GM10266 (cell line): ENCODE data around the gene ENOX2.

Source experiments
- DNase-seq: peaks from one replicate; pipeline ENCODE4 v3.0.0; 2012; ENCODE audit errors: extremely low spot score
- TF ChIP-seq, protein P1 (sequence below): IDR thresholded peaks from 2 replicates; pipeline ENCODE4 v1.5.1; 2012; ENCODE audit warnings: mild to moderate bottlenecking, low read depth; ENCODE audit not compliant: control insufficient read depth, insufficient read depth; ENCODE audit errors: missing control alignments

Gene ENOX2

DNA sequence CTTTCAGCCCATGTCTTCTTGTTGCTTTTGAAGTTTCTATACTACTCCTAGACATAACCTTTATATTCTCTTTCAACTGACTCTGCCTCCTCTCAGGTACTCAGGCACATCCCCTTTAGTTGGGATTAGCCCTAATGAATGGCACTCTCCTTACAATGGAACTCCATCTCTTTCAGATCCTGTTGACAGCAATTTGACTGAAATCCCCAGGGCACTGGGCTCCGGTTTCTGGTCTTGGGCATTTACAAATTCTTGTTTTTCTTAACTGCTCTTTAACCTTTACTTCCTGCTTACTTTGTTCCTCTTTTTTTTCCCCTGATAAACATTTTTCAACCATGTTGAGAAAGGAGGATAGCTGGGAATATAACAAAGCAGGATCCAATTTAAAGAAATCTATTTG lies 68.9 kb downstream of the ENOX2 start:
- no peak for DNase-seq
- TF ChIP-seq, protein P1, sequence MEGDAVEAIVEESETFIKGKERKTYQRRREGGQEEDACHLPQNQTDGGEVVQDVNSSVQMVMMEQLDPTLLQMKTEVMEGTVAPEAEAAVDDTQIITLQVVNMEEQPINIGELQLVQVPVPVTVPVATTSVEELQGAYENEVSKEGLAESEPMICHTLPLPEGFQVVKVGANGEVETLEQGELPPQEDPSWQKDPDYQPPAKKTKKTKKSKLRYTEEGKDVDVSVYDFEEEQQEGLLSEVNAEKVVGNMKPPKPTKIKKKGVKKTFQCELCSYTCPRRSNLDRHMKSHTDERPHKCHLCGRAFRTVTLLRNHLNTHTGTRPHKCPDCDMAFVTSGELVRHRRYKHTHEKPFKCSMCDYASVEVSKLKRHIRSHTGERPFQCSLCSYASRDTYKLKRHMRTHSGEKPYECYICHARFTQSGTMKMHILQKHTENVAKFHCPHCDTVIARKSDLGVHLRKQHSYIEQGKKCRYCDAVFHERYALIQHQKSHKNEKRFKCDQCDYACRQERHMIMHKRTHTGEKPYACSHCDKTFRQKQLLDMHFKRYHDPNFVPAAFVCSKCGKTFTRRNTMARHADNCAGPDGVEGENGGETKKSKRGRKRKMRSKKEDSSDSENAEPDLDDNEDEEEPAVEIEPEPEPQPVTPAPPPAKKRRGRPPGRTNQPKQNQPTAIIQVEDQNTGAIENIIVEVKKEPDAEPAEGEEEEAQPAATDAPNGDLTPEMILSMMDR, result no peak

DNA sequence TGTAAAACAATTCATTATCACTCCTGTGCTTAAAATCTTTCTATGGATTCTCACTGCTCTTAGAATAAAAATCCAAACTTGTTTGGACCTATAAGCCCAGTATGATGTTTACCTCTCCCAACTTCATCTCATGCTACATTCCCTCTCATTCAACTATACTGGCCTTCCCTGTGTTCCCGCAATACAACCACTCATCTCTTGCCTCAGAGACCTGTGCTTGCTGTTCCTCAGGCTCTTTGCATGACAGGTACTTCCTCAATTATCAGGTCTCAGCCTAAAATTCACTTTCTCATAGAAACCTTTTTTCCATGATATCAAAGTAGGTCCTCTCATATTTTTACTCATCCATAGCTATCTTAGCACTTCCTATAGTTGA lies 71.7 kb downstream of the ENOX2 start:
- TF ChIP-seq, protein P1, result no peak
- no peak for DNase-seq

DNA sequence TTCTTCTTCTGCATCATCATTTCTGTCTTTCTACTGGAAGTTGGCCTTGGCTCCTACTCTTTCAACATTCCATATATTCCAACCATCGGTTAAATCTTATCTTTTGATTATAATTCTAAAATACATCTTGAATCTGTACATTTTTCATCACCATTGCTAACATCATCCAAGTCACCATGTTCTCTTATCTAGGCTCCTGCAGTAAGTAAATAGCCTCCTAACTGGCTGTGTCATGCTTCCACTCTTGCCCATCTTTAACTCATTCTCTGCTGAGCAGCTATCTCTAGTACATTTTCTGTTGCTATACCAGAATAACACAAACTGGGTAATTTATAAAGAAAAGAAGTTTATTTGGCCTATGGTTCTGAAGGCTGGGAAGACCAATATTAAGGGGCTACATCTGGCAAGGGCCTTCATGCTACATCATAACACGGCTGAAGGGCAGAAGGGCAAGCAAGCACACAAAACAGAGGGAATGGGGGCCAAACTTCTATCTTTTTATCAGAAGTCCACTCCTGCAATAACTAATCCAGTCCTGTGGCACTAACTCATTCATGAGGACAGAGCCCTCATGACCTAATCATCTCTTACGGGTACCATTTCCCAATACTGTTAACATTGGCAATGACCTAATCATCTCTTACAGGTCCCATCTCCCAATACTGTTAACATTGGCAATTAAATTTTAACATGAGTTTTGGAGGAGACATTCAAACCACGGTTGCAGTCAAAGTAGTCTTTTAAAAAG lies 72.2 kb downstream of the ENOX2 start:
- no peak for DNase-seq
- TF ChIP-seq, protein P1, result no peak

DNA sequence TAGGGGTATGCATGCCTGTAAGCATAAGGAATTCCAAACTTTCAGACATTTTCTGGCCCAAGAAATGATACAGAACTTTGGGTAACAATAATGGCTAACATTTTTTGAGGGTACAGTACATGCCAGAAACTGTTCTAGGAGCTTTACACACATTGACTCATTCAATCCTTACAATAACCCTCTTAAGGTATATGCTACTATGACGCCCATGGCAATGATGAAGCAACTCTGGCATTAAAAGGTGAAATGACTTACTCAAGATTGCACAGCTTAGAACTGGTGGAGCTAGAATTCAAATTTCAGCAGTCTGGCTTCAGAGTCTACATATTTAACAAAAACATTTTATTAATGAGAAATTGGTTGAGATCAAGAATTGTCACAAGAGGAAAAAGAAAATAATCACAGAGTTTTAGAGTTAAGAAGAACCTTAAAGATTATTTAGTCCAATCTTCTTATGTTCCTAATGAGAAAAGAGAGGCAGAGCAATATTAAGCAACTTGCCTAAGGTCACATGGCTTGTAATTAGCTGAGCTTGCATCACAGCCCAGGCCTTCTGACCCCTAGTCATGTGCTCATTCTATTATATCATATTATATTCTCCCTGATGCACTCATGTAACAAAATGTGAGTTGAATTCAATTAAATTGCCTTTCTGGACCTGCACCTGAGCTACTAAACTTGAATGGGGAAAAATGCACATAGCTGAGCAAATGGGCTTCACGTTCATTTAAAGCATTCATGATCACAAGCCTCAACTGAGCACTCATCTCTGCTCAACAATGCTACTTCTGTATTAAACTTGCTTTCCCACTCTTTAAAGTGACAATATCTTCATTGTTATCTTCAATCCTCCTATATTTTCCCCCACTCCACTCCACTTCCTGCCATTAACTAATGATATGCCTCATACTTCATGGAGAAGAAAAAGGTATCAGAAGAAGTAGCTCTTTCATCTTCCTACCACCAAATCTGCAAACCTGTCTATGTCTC lies 73.2 kb downstream of the ENOX2 start:
- DNase-seq, result no peak
- TF ChIP-seq, protein P1, result no peak

DNA sequence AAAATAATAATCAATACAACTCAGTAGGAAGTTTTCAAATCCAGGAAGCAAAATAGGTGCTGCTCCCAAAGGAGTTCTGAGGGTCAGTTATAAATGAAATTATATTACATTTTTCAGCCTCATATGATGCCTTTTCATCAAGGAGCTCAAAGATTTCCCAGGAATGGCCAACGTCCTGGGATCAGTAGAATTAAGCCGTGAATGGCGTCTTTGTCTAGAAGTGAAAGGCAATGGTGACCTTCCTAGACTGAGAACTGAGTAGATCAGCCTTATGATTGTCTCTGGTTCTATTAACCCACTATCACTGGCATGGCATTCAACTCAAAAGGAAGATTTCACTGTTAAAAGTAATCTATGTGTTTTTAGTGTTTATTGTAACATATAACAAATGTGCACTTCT lies 74.4 kb downstream of the ENOX2 start:
- DNase-seq, result no peak
- TF ChIP-seq, protein P1, result no peak

DNA sequence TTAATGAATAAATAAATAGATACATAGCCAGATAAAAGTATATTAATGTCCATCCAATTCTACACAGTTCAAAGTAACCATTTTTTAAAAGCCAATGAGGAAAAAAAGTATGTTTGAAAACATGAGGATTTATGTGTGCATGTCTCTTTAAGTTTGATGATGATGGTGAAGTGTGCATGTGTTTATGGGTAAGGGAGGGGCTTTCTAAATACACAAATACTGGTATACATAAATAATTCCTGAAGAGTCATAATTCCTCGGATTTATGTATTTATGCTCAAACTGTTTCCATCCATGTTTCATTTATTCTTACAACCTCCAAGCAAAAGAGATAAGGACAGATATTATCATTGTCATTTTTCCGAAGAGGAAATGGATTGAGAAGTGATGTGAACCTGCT lies 75.4 kb downstream of the ENOX2 start:
- no peak for DNase-seq

DNA sequence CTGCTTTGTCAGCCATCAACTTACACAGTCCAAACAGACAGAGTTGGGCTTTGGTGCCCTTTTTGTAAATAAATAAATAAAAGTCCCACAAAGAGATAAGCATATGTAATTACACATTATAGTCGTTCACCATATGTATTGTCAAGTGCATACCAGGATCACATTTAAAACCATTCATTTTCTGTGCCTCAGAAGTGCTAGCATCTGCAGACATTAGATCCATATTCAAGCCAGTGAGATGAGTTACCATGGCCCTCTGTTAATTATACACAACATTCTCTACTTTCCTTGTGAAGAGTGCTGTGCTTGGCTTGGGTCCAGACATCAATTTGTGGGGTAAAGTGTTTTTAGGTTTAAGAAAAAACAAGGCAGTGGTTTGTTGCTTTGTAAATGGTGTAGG lies 76.8 kb downstream of the ENOX2 start:
- no peak for DNase-seq
- TF ChIP-seq, protein P1, result no peak

More for the DNA sequence above, 75.4 kb downstream of the ENOX2 start:
- TF ChIP-seq, protein P1, result no peak
